Uterus (tissue), 4 donors: ENCODE data around the gene CLDN18. TPM values are rescaled to one million over a fixed set of nuclear protein-coding genes. Genes with fewer than 3 reads are reported as not detected.

Source experiments
- DNase-seq, 2 donors: peaks; one replicate each; pipeline ENCODE4 v3.0.0-alpha.2; 2019 to 2020
- H3K27ac ChIP-seq, 2 donors: fragments of 200-600 bp; sonication (generic); 1 replicate in 1 of 2; 2 replicates in 1 of 2; pipeline ENCODE4 v1.5.1; 2016 to 2018
- H3K27me3 ChIP-seq, 2 donors: fragments of 200-600 bp; sonication (generic); one replicate each; pipeline ENCODE4 v1.5.1; 2018 to 2019; ENCODE audit warnings: control low read depth in 1 of 2
- H3K36me3 ChIP-seq, 2 donors: fragments of 200-600 bp; sonication (generic); one replicate each; pipeline ENCODE4 v1.5.1; 2019; ENCODE audit warnings: control low read depth in 1 of 2
- H3K4me1 ChIP-seq, 2 donors: fragments of 200-600 bp; sonication (generic); one replicate each; pipeline ENCODE4 v1.5.1; 2018 to 2019; ENCODE audit warnings: control low read depth in 1 of 2
- H3K4me3 ChIP-seq, 2 donors: fragments of 200-600 bp; sonication (generic); 1 replicate in 1 of 2; 2 replicates in 1 of 2; pipeline ENCODE4 v1.5.1; 2018 to 2019; ENCODE audit warnings: mild to moderate bottlenecking in 1 of 2
- H3K9me3 ChIP-seq, 2 donors: fragments of 200-600 bp; sonication (generic); one replicate each; pipeline ENCODE4 v1.5.1; 2019; ENCODE audit warnings: control low read depth in 1 of 2
- POLR2A ChIP-seq, 2 donors: fragments of 450-650 bp; IDR thresholded peaks; one replicate each; pipeline ENCODE4 v1.6.1; 2016; ENCODE audit warnings: antibody characterized with exemption in 2 of 2, mild to moderate bottlenecking in 1 of 2, moderate library complexity in 1 of 2
- intact Hi-C: fragments of 100-400 bp; cut with DNase I; formaldehyde crosslinking; loops from one replicate; pipeline ENCODE4 v1.15.1; 2023; ENCODE audit warnings: low total_unique reads
- total RNA-seq, 4 donors: library from RNA; depleted of rRNA in 3 of 4; stranded (reverse); fragments of >200 nt in 3 of 4; gene quantifications; one replicate each; pipeline versions ENCODE4 v1.1.0 to v1.2.4, GENCODE V29; 2014 to 2023
- TF ChIP-seq, protein P1 (sequence below), 4 experiments: fragments of 200-600 bp in 2 of 4; fragments of 450-650 bp in 2 of 4; sonication (generic) in 2 of 4; IDR thresholded peaks; one replicate each; pipeline ENCODE4 v1.5.1; 2016 to 2019; ENCODE audit warnings: antibody characterized with exemption in 4 of 4, mild to moderate bottlenecking in 2 of 4, moderate library complexity in 1 of 4
- donor health status: DM: yes; HTN: yes; CAD: no.

The CLDN18 gene
- total RNA-seq, 4 donors from 2014 or later = not detected

DNA sequence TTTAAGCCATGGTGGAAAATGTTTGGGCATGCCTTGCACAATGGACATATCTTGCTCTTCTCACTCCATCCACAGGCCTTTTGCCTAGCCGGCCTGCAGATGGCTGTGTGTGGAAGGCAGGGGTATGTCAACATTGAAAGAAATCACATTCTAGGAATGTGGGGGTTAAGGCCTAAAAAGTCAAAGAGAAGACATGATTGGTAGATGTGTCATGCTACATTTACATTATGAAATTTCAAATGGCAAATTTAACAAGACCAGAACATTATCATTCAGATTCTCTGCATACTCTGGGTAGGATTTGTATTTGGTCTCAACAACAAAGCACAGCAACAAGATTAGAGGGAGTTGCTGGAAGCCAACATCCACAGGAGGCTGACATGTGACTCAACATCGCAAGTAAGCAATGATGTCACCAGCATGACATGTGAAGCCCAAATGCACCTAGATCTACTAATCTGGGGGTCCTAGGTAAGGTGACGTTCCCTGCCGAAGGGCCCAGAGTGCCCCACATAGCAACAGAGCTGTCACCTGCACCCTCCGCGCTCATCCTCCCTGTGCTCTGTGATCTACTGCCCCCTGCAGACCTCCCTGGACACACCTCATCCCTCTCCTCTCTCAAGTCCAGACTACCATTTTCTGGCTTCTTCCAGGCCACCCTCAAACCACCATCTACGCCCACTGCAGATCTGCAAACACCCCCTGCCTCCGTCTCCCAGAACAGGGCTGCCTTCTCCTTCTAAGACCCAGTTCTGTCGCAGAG, 39.4 kb downstream of the CLDN18 start:
- no peak overlapping the region for H3K27ac ChIP-seq
- H3K9me3 ChIP-seq = no peaks in the 10 kb centered on the region
- H3K4me3 ChIP-seq = no peak overlapping the region
- H3K36me3 ChIP-seq = no peaks in the 10 kb centered on the region
- no peaks in the 10 kb centered on the region for H3K4me1 ChIP-seq
- no peak for TF ChIP-seq POLR2A (IDR thresholded peaks at IDR 0.05)
- TF ChIP-seq, protein P1, sequence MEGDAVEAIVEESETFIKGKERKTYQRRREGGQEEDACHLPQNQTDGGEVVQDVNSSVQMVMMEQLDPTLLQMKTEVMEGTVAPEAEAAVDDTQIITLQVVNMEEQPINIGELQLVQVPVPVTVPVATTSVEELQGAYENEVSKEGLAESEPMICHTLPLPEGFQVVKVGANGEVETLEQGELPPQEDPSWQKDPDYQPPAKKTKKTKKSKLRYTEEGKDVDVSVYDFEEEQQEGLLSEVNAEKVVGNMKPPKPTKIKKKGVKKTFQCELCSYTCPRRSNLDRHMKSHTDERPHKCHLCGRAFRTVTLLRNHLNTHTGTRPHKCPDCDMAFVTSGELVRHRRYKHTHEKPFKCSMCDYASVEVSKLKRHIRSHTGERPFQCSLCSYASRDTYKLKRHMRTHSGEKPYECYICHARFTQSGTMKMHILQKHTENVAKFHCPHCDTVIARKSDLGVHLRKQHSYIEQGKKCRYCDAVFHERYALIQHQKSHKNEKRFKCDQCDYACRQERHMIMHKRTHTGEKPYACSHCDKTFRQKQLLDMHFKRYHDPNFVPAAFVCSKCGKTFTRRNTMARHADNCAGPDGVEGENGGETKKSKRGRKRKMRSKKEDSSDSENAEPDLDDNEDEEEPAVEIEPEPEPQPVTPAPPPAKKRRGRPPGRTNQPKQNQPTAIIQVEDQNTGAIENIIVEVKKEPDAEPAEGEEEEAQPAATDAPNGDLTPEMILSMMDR (IDR thresholded peaks at IDR 0.05) = no peak
- intact Hi-C loops = no loop called here
- H3K27me3 ChIP-seq = no peaks in the 10 kb centered on the region
- DNase-seq = no peak

GRCh38 chr3:138051947-138052802, 42.2 kb downstream of the CLDN18 start:
- no peaks in the 10 kb centered on the region for H3K36me3 ChIP-seq
- no peaks in the 10 kb centered on the region for H3K27me3 ChIP-seq
- H3K4me1 ChIP-seq = no peaks in the 10 kb centered on the region
- H3K27ac ChIP-seq = no peak overlapping the region
- intact Hi-C loops = no loop called here
- H3K4me3 ChIP-seq = no peak overlapping the region
- no peak for DNase-seq
- no peak for TF ChIP-seq POLR2A (IDR thresholded peaks at IDR 0.05)
- TF ChIP-seq, protein P1 (IDR thresholded peaks at IDR 0.05) = peak in 2 of 4 experiments; percentile 7 to 43
- H3K9me3 ChIP-seq = no peaks in the 10 kb centered on the region

GRCh38 chr3:138054057-138054456, 44.1 kb downstream of the CLDN18 start:
- TF ChIP-seq POLR2A (IDR thresholded peaks at IDR 0.05) = no peak
- TF ChIP-seq, protein P1 (IDR thresholded peaks at IDR 0.05) = no peak

GRCh38 chr3:138057384-138057783, 47.4 kb downstream of the CLDN18 start:
- H3K4me1 ChIP-seq = no peaks in the 10 kb centered on the region
- no peaks in the 10 kb centered on the region for H3K9me3 ChIP-seq
- no peak overlapping the region for H3K4me3 ChIP-seq
- intact Hi-C loops = no loop called here
- DNase-seq = no peak
- TF ChIP-seq, protein P1 (IDR thresholded peaks at IDR 0.05) = no peak
- TF ChIP-seq POLR2A (IDR thresholded peaks at IDR 0.05) = no peak
- H3K36me3 ChIP-seq = no peaks in the 10 kb centered on the region
- H3K27me3 ChIP-seq = no peaks in the 10 kb centered on the region
- H3K27ac ChIP-seq = no peak overlapping the region

More at GRCh38 chr3:138054057-138054456, 44.1 kb downstream of the CLDN18 start:
- Histone ChIP-seq H3K36me3 (no peaks in the 10 kb centered on the region), H3K4me3 (no peak overlapping the region), H3K27me3 (no peaks in the 10 kb centered on the region), H3K9me3 (no peaks in the 10 kb centered on the region), H3K27ac (no peak overlapping the region), H3K4me1 (no peaks in the 10 kb centered on the region)
- intact Hi-C loops = no loop called here
- DNase-seq = no peak

DNA sequence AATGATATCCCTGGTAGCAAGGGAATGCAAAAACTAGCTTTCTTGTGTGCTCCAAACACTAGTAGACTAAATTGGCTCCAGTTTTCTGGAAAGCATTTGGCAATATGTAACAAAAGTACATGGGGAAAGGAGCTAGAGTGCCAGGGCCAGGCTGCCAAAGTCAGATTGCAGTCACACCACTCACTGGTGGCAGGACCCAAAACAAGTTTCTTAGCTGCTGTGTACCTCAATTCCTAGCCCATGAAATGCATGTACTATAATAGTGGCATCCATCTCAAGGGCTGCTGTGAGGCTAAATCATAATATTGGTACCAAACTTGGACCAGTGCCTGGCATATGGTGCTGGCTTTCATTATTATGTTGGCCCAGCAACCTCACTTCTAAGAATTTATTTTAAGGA, 49.3 kb downstream of the CLDN18 start:
- no peaks in the 10 kb centered on the region for H3K4me1 ChIP-seq
- intact Hi-C loops = no loop called here
- no peaks in the 10 kb centered on the region for H3K9me3 ChIP-seq
- H3K36me3 ChIP-seq = no peaks in the 10 kb centered on the region
- no peak for DNase-seq
- H3K27me3 ChIP-seq = no peaks in the 10 kb centered on the region
- H3K27ac ChIP-seq = no peak overlapping the region
- TF ChIP-seq POLR2A (IDR thresholded peaks at IDR 0.05) = no peak
- TF ChIP-seq, protein P1 (IDR thresholded peaks at IDR 0.05) = no peak
- H3K4me3 ChIP-seq = no peak overlapping the region
